Loucy (cell line): ENCODE measurements around the gene SYNC.

Experiments used
- H2AFZ ChIP-seq: fragments of 200-600 bp; sonication (generic); 2 replicates; pipeline ENCODE4 v1.6.0; 2016; ENCODE audit warnings: antibody characterized with exemption, mild to moderate bottlenecking, low read length, moderate library complexity
- H3F3A ChIP-seq: fragments of 200-600 bp; 2 replicates; pipeline ENCODE4 v1.6.0; 2016; ENCODE audit warnings: antibody characterized with exemption, low read depth, mild to moderate bottlenecking
- H3K27me3 ChIP-seq: fragments of 200-600 bp; sonication (generic); 2 replicates; pipeline ENCODE4 v1.6.1; 2014; ENCODE audit warnings: low read length, mild to moderate bottlenecking; ENCODE audit not compliant: insufficient read depth, poor library complexity, severe bottlenecking
- H3K36me3 ChIP-seq: fragments of 200-600 bp; sonication (generic); 2 replicates; pipeline ENCODE4 v1.6.1; 2016; ENCODE audit warnings: low read length; ENCODE audit not compliant: insufficient read depth
- H3K4me1 ChIP-seq: fragments of 200-600 bp; sonication (generic); 2 replicates; pipeline ENCODE4 v1.5.1; 2014; ENCODE audit warnings: low read length, mild to moderate bottlenecking; ENCODE audit not compliant: insufficient read depth, poor library complexity, severe bottlenecking
- H3K4me2 ChIP-seq: fragments of 200-600 bp; sonication (generic); 2 replicates; pipeline ENCODE4 v1.6.0; 2014; ENCODE audit warnings: antibody characterized with exemption, low read length, low read depth, mild to moderate bottlenecking; ENCODE audit not compliant: poor library complexity, severe bottlenecking
- H3K4me3 ChIP-seq: fragments of 200-600 bp; sonication (generic); 2 replicates; pipeline ENCODE4 v1.5.1; 2014; ENCODE audit warnings: low read length, mild to moderate bottlenecking, mixed read lengths; ENCODE audit not compliant: poor library complexity, severe bottlenecking
- H3K79me2 ChIP-seq: fragments of 200-600 bp; sonication (generic); 2 replicates; pipeline ENCODE4 v1.6.1; 2014; ENCODE audit warnings: low read length; ENCODE audit not compliant: insufficient read depth
- H3K9ac ChIP-seq: fragments of 200-600 bp; sonication (generic); 2 replicates; pipeline ENCODE4 v1.6.0; 2014; ENCODE audit warnings: mild to moderate bottlenecking, low read depth, low read length, moderate library complexity; ENCODE audit not compliant: poor library complexity, severe bottlenecking
- H3K9me2 ChIP-seq: fragments of 200-600 bp; sonication (generic); replicated peaks from 2 replicates; pipeline ENCODE4 v1.6.1; 2016; ENCODE audit warnings: low read depth, low read length, mixed read lengths
- H3K9me3 ChIP-seq: fragments of 200-600 bp; sonication (generic); 2 replicates; pipeline ENCODE4 v1.6.1; 2014; ENCODE audit warnings: mild to moderate bottlenecking, antibody characterized with exemption, low read length, low read depth; ENCODE audit not compliant: insufficient read depth
- H4K20me1 ChIP-seq: fragments of 200-600 bp; sonication (generic); 2 replicates; pipeline ENCODE4 v1.6.0; 2014; ENCODE audit warnings: antibody characterized with exemption, low read length, mild to moderate bottlenecking; ENCODE audit not compliant: insufficient read depth, poor library complexity, severe bottlenecking
- CTCF ChIP-seq: fragments of 200-600 bp; sonication (generic); conservative IDR thresholded peaks from 2 replicates; pipeline ENCODE4 v1.5.1; 2014; ENCODE audit warnings: mild to moderate bottlenecking, antibody characterized with exemption, low read length
- EZH2phosphoT487 ChIP-seq: fragments of 200-600 bp; IDR thresholded peaks from 2 replicates; pipeline ENCODE4 v1.6.1; 2018; ENCODE audit warnings: antibody characterized with exemption, mild to moderate bottlenecking, moderate library complexity, borderline replicate concordance

The SYNC gene

DNA sequence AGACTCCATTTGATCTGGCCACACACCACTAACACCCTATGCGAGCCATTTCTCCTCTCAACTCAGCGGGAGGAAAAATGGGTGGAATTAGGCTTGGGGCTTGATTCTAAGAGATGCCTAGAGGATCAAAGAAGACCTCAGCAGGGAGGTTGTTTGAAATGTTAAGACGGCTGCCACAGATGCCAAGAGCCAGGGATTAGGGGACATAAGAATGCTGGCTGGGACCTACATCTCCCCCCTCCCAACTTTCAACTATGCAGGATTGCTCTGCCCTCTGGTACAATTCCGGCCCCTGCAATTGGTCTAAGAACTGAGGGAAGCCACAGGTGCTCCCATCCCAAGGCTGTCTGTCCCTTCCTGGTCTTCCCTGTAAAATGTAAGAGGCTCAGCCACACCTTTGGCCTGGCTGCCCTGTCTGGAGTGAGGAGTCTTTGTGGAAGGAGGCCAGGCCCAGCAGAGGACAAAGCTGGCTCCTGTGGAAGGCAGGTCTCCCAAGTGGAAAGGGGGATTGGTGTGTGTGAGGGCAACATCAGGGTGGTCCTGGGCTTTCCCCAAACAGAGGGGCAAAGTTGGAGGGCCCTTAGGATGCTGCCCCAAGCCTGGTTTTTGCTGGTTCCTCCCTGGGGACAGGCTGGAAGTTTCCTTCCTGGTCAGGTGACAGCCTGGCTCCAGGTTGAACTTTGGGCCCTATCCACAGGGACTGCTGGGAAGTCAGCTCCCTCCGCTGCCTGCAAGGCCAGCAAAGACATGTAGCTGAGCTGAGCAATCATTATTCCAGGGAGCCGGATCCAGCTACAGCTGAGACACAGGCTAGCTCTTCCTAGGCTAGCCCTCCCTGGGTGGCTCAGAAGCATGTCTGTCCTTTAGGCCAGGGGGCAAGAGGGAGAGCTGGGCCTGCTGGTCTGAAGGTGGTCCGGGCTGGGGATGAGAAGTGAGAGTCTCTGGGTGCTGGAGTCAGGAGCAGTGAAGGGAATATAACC, 34.5 kb upstream of the SYNC start:
- no peak overlapping the region for H3K4me2 ChIP-seq
- TF ChIP-seq EZH2phosphoT487 (no peak), CTCF (no peak)
- no peaks in the 10 kb centered on the region for H3K9me3 ChIP-seq
- no peaks in the 10 kb centered on the region for H3K27me3 ChIP-seq
- no peaks in the 10 kb centered on the region for H4K20me1 ChIP-seq
- H3K36me3 ChIP-seq: no peaks in the 10 kb centered on the region
- peak overlapping the region; percentile 39; the same call in 1 of the 2 replicates for H2AFZ ChIP-seq
- H3K79me2 ChIP-seq: no peaks in the 10 kb centered on the region
- no peaks in the 10 kb centered on the region for H3K9me2 ChIP-seq
- no peaks in the 10 kb centered on the region for H3F3A ChIP-seq
- no peak overlapping the region for H3K9ac ChIP-seq
- no peak overlapping the region for H3K4me3 ChIP-seq
- no peaks in the 10 kb centered on the region for H3K4me1 ChIP-seq

GRCh38 chr1:32733582-32734321, 31.2 kb upstream of the SYNC start:
- TF ChIP-seq EZH2phosphoT487: no peak
- no peaks in the 10 kb centered on the region for H3K27me3 ChIP-seq
- H3K4me1 ChIP-seq: no peaks in the 10 kb centered on the region
- H3K79me2 ChIP-seq: no peaks in the 10 kb centered on the region
- H3K4me3 ChIP-seq: no peak overlapping the region
- no peaks in the 10 kb centered on the region for H3F3A ChIP-seq
- no peak overlapping the region for H2AFZ ChIP-seq
- H3K4me2 ChIP-seq: no peak overlapping the region
- H3K9me2 ChIP-seq: no peaks in the 10 kb centered on the region
- H3K9me3 ChIP-seq: no peaks in the 10 kb centered on the region
- no peaks in the 10 kb centered on the region for H4K20me1 ChIP-seq
- no peaks in the 10 kb centered on the region for H3K36me3 ChIP-seq
- no peak overlapping the region for H3K9ac ChIP-seq

DNA sequence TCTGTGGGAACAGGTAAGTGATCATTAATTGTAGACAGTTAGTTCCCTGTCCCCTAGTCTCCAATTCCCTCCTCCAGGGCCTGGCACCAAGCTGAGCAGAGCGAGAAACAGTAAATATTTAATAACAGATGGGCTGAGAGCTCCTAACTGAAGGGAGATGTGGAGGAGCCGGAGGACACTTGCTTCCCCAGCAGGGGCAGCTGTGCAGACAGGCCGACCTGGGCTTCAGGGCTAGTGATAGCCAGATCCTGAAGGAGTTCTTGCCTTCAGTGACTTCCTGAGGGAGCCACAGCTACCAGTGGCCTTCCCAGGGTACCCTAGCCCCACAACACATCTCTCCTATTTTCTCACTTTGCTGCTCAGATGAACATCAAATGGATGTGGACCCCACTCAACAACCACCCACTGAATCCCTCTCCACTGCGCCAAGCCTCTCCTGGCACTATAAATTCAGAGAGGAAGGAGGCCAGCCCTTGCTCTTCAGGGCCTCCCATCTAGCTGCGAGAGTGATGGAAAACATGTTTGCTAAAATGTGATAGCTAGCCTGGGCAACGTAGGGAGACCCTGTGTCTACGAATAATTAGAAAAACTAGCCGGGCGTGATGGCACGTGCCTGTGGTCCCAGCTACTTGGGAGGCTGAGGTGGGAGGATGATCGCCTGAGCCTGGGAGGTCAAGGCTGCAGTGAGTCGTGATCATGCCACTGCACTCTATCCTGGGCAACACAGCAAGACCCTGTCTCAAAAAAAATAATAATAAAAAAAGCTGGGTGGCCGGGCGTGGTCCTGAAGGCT, 26.9 kb upstream of the SYNC start:
- Histone ChIP-seq H3K4me1 (peaks cover 13% of the 10 kb centered on the region), H3K9me2 (no peaks in the 10 kb centered on the region), H3F3A (no peaks in the 10 kb centered on the region), H3K9me3 (no peaks in the 10 kb centered on the region), H2AFZ (no peak overlapping the region), H3K27me3 (no peaks in the 10 kb centered on the region), H3K9ac (no peak overlapping the region), H3K4me2 (no peak overlapping the region), H3K79me2 (no peaks in the 10 kb centered on the region), H3K4me3 (no peak overlapping the region), H4K20me1 (no peaks in the 10 kb centered on the region), H3K36me3 (no peaks in the 10 kb centered on the region)
- TF ChIP-seq CTCF (no peak), EZH2phosphoT487 (no peak)
